Amniotic stem cell (primary cell): Measurements from ENCODE around the gene ZSCAN32.

Source experiments
- DNase-seq: peaks from one replicate; lab custom pipeline; 2025; lab: John Stamatoyannopoulos, UW

Gene ZSCAN32

GRCh38 chr16:3400779-3401688 lies at the start of gene ZSCAN32, which contains the start of gene ZNF174:
TSS of gene ZSCAN32 (minus strand) at chr16:3401004. CDS start at chr16:3397557, 3,447 bp downstream.
TSS of gene ZNF174 (plus strand) at chr16:3401215. CDS start at chr16:3402005, 790 bp downstream.
- DNase-seq: peak; percentile 97

DNA sequence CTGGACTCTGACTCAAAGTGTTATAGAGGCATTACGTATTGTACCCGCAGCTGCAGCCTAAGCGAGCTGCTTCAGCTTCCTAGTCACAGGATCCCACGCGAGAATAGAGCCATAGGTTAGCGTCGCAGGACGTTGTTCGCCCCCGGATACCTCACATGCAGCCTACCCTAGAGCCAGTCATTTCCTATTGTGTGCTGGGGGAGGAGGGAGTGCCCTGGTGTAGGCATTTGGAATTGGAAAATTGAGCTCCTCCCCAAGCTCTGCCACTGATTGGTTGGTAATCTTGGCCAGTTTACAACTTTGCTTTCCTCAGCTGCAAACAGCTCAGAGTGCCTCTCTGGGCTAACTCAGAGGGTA lies 43.2 kb upstream of the ZSCAN32 start:
- no peak for DNase-seq

GRCh38 chr16:3443108-3444031 lies 42.6 kb upstream of the ZSCAN32 start, which contains the start of the genes NAA60 and ZNF597:
TSS of gene NAA60 (plus strand) at chr16:3443680. CDS start at chr16:3476228, 32,548 bp downstream.
TSS of gene ZNF597 (minus strand) at chr16:3443504. CDS start at chr16:3443153, 351 bp downstream.
- peak; percentile 85 for DNase-seq

GRCh38 chr16:3439637-3440036 lies 38.8 kb upstream of the ZSCAN32 start:
- no peak for DNase-seq

DNA sequence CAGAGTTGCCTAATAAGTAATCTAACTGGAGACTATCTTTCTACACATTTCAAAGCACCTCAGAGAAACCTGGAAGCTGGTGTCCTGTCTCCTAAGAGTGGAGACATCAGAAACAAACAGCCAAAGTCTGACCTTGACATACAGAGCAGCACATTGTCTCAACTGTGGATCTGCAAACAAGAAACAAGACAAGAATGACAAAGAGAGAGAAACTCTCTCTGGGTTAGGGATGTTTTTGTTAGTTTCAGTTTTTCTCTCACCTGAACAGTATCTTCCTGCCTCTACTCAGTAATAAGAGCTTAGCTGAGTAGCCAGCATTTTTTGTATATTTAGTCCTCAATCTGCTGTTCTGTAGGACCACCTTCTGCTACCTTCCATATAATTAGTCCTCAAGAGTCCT lies 33.6 kb upstream of the ZSCAN32 start:
- no peak for DNase-seq

DNA sequence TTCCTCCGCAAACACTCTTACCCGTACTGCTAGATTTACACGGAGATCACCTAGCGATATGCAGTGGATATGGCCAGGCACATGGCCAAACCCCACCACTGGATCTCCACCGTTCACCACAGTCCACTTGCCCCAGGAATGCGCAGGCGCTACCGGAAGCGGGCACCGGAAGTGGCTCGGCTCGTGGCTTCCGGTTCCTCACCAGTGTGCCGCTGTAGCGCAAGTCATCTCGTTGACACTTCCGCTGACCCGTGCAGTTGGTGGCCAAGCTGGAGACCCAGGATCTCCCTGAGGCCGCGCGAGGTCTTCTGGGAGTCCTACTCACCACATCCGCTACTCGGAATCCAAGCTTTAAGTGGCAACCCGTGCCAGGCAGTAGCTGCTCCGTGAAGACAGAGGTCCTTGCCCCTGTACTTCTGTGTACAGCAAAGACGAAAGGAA lies 31.0 kb upstream of the ZSCAN32 start:
- no peak for DNase-seq

GRCh38 chr16:3413730-3414379 lies 13.1 kb upstream of the ZSCAN32 start:
- DNase-seq: no peak

DNA sequence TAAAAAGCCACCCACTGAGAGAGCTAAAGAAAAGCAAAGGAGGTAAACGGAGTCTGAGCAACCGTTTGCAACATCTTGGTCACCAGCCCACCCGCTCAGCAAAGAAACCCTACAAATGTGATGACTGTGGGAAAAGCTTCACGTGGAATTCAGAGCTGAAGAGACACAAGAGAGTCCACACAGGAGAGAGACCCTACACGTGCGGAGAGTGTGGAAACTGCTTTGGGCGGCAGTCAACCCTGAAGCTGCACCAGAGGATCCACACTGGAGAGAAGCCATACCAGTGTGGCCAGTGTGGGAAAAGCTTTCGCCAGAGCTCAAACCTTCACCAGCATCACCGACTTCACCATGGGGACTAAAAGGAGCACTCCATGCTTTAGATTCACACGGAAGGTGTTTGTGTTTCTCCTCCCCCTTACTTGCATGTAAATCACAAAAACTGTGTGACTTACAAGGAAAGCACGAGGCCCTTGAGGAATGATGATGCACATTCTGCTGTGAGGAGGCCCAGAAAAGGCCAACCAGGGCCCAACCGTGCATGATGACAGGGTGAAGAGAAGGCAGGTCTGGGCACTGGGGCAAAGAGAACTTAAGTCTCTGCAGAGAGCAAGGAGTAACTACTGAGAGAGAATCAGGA lies 7.9 kb upstream of the ZSCAN32 start:
- DNase-seq: no peak

DNA sequence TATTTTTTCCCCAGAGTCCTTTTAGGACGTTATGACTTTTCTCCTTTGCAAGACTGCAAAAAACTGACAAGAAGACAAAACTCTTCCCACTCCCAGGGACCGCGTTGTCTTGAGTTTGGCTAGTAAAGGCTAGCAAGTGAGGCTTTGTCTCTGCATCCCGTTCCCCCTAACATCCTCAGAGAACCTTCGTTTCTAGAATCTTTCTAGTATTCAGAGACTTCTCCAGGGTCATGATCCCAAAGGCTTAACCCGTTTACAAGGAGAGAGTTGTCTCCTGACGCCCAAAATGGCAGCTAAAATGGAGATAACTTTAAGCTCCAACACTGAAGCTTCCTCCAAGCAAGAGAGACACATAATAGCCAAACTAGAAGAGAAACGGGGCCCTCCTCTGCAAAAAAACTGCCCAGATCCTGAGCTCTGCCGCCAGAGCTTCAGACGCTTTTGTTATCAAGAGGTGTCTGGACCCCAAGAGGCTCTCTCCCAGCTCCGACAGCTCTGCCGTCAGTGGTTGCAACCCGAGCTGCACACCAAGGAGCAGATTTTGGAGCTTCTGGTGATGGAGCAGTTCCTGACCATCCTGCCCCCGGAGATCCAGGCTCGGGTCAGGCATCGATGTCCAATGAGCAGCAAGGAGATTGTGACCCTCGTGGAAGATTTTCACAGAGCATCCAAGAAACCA lies 1.1 kb upstream of the ZSCAN32 start:
- no peak for DNase-seq

- DNase-seq: no peak
Observed at GRCh38 chr16:3400446-3400778, 392 bp downstream of the ZSCAN32 start.

DNA sequence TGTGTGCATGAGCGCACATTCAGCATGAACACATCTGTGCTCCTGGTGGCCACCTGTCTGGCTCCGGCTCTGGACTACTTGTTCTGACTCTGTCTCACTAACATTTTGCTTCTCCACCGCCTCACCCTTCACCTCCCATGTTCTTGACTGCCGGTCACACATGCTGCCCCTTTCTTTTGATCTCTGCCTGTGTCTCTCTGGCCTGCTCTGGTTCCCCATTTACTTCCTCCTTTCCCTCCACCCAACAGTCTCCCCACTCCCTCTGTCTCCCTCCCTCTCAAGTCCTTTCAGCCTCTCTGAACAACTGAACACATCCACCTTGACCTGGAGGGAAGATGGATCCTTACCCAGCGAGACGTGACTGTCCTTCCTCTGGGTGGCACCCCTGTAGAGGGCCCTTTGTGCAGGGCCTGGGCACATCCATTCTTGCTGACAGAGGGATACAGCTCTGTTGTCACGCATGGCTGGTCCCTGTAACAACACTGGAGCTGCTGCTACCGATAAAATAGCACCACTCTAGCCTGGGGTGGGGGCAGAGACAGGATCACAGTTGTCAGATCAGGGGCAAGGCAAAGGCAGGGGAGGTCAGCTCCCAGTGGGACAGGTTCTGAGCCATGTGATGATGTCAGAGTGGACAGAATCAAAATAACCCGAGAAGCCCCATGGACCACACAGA lies 11.0 kb downstream of the ZSCAN32 start:
- no peak for DNase-seq

DNA sequence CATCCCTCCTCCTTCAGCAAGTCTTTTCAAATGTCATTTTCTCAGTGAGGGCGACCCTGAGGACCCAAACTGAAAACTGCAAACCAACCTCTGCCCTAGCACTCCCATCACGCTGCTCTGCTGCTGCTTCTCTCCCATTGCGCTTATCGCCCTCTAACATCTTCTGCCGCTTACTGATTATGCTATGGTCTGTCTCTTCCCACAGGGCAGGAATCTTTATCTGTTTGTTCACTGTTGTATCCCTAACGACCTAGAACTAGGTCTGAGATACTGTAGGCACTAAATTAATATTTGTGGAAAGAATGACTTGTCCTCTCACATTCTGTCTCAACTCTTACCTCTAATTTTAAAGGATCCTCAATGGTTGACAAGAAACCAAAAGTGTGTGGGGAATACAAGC lies 12.5 kb downstream of the ZSCAN32 start:
- no peak for DNase-seq

DNA sequence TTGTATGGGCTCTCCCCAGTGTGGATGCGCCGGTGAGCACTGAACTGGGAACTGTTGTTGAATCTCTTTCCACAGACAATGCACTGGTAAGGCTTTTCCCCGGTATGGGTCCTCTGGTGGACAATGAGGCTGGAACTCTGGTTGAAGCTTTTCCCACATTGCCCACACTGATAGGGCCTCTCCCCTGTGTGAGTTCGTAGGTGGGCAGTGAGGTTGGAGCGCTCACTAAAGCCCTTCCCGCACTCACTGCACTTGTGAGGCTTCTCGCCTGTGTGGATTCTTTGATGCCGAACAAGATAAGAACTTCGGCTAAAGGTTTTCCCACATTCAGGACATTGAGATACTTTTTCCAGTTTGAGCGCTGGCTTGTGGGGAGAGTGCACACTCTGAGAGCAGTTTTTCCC lies 17.8 kb downstream of the ZSCAN32 start:
- no peak for DNase-seq

GRCh38 chr16:3377917-3378316 lies 22.9 kb downstream of the ZSCAN32 start:
- DNase-seq: no peak

DNA sequence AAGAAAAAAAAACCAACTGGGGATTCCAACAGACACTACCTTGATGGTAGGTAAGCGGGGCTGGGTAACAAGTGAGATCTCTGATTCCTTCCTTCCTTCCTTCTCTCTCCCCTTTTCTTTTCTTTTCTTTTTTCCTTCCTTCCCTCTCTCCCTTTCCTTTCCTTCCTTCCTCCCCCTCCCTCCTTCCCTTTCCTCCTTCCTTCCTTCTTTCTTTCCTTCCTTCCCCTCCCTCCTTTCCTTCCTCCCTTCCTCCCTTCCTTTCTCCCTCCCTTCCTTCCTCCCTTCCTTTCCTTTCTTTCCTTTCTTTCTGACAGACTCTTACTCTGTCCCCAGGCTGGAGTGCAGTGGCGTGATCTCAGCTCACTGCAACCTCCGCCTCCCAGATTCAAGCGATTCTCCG lies 25.1 kb downstream of the ZSCAN32 start:
- DNase-seq: no peak

GRCh38 chr16:3369073-3369472 lies 31.7 kb downstream of the ZSCAN32 start:
- DNase-seq: no peak

DNA sequence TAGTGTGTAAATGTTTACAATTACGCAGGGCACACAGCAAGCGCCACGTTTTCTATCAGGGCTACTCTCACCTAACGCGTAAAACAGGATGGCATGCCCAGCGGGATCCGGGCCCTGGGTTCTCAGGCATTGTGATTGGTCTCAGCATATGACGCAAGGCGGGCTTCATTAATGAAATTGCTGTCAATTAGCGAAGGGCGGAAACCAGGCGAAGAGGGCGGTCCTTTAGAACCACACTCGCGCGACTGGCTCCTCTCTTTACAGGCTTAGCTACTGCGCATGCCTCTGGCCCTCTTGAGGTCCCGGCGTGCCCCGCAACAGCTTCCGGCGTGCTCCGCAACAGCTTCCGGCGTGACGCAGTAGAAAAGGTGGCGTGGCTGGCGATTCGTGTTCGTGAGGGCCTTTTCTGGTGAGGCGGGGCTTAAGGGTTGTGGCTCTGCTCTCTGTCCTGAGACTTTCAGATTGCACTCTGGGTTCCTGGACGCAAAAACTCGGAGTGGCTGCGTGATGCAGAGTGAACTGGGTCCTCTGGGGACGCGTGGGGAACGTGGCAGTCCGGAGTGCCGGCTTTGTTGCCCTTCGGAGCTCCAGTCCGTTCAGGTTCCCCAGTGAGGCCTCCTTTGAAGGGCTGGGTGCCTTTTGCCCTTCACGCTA lies 35.9 kb downstream of the ZSCAN32 start:
- DNase-seq: peak; percentile 95

DNA sequence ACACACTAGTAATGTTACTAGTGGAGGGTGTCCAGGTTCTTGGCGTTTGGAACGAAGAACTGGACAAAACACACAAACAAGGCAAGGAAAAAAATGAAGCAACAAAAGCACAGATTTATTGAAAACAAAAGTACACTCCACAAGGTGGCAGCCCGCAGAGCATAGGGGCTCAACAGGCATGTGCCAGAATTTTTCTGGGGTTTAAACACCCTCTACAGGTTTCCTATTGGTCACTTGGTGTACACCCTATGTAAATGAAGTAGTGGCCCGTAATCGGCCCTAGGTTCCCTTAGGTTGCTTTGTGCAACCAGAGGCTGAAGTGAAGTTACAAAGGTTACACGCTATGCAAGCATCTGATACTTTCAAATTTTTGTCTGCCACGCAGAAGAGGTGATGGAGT lies 37.0 kb downstream of the ZSCAN32 start:
- DNase-seq: no peak

DNA sequence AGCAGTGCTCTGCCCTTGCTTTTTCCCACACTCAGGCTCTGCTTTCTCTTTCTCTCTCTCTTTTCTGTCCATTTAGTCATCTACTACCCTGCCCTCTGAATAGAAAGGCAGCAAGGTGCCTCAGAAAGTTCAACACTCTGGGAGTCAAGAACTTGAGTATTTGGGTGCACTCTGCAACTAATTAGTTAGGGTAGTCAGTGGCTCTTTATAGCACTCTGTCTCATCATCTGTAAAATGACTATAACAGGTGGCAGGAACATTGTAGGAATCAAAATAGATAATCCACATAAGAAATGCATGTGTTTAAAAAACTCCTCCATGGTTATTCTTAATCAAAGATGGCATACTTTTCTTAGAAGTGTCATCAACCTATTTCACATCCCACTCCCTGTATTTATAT lies 37.9 kb downstream of the ZSCAN32 start:
- no peak for DNase-seq

DNA sequence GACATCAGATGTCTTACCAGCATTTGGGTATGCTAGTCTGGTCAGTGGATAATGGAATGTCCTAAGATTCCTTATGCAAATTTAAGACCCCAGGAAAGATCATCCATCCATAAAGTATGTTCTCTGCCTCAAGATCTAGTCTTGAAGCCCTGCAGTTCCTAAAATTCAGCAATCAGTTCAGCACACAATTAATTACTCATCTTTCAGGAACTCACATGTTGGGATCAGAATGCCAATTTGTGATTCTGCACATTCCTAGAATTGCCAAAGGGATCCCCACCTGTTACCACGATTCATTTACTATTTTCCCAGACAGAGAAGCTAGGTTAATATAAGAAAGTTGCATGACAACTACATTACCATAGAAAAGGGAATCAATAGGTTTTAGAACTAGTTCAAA lies 41.9 kb downstream of the ZSCAN32 start:
- no peak for DNase-seq
